Neural progenitor cell (in vitro differentiated cells): ENCODE data around the gene ANKRD22. TPM values are rescaled to one million over a fixed set of nuclear protein-coding genes. Genes with fewer than 3 reads are reported as not detected.

Source experiments
- DNase-seq: peaks from one replicate; pipeline ENCODE4 v3.0.0-alpha.2; 2016; ENCODE audit warnings: low spot score
- H2AFZ ChIP-seq: fragments of 200-600 bp; sonication (generic); replicated peaks from 2 replicates; pipeline ENCODE4 v1.6.1; 2016; ENCODE audit warnings: antibody characterized with exemption
- H3F3A ChIP-seq: fragments of 200-600 bp; sonication (generic); 2 replicates; pipeline ENCODE4 v1.6.1; 2016; ENCODE audit warnings: antibody characterized with exemption, low read depth
- H3K27ac ChIP-seq: fragments of 200-600 bp; sonication (generic); 2 replicates; pipeline ENCODE4 v1.5.1; 2016; ENCODE audit warnings: mild to moderate bottlenecking
- H3K27me3 ChIP-seq: fragments of 200-600 bp; sonication (generic); 2 replicates; pipeline ENCODE4 v1.6.1; 2016; ENCODE audit warnings: mild to moderate bottlenecking, moderate library complexity
- H3K36me3 ChIP-seq: fragments of 200-600 bp; sonication (generic); 2 replicates; pipeline ENCODE4 v1.5.1; 2016
- H3K4me1 ChIP-seq: fragments of 200-600 bp; sonication (generic); 2 replicates; pipeline ENCODE4 v1.6.1; 2016; ENCODE audit warnings: mixed run types
- H3K4me2 ChIP-seq: fragments of 200-600 bp; sonication (generic); 2 replicates; pipeline ENCODE4 v1.6.1; 2016
- H3K4me3 ChIP-seq: fragments of 200-600 bp; sonication (generic); 2 replicates; pipeline ENCODE4 v1.5.1; 2016
- H3K79me2 ChIP-seq: fragments of 200-600 bp; sonication (generic); 2 replicates; pipeline ENCODE4 v1.6.1; 2016; ENCODE audit warnings: low read depth
- H3K9ac ChIP-seq: fragments of 200-600 bp; sonication (generic); 2 replicates; pipeline ENCODE4 v1.6.1; 2016
- H3K9me3 ChIP-seq: fragments of 200-600 bp; sonication (generic); 2 replicates; pipeline ENCODE4 v1.5.1; 2016; ENCODE audit warnings: low read depth
- H4K20me1 ChIP-seq: fragments of 200-600 bp; sonication (generic); 2 replicates; pipeline ENCODE4 v1.6.1; 2016; ENCODE audit warnings: low read depth
- H3K27ac Mint-ChIP-seq: 3 replicates; pipeline ENCODE4 v1.8.0; 2021; ENCODE audit warnings: mixed read lengths
- H3K27me3 Mint-ChIP-seq: 2 replicates; pipeline ENCODE4 v1.8.0; 2022; ENCODE audit warnings: low read depth, mild to moderate bottlenecking, inconsistent platforms, moderate library complexity, mixed read lengths; ENCODE audit not compliant: insufficient read depth
- H3K36me3 Mint-ChIP-seq: 3 replicates; pipeline ENCODE4 v1.8.0; 2021; ENCODE audit warnings: mixed read lengths
- H3K4me1 Mint-ChIP-seq: 3 replicates; pipeline ENCODE4 v1.8.0; 2021; ENCODE audit warnings: mixed read lengths
- H3K4me3 Mint-ChIP-seq: 3 replicates; pipeline ENCODE4 v1.8.0; 2021; ENCODE audit warnings: mild to moderate bottlenecking, moderate library complexity, mixed read lengths
- H3K9me3 Mint-ChIP-seq: 3 replicates; pipeline ENCODE4 v1.8.0; 2020; ENCODE audit warnings: mixed read lengths
- EZH2 ChIP-seq: fragments of 200-600 bp; sonication (generic); IDR thresholded peaks from 2 replicates; pipeline ENCODE4 v1.6.1; 2017; ENCODE audit warnings: antibody characterized with exemption, mild to moderate bottlenecking, moderate library complexity
- EZH2phosphoT487 ChIP-seq: fragments of 200-600 bp; sonication (generic); IDR thresholded peaks from 2 replicates; pipeline ENCODE4 v1.6.1; 2017; ENCODE audit warnings: antibody characterized with exemption
- total RNA-seq: library from RNA; depleted of rRNA; stranded (reverse); fragments of >200 nt; gene quantifications from 2 replicates; pipeline ENCODE4 v1.2.3, GENCODE V29; 2015; ENCODE audit warnings: low replicate concordance
- TF ChIP-seq, protein P1 (sequence below): fragments of 200-600 bp; sonication (generic); IDR thresholded peaks from 2 replicates; pipeline ENCODE4 v1.5.1; 2017; ENCODE audit warnings: antibody characterized with exemption, mild to moderate bottlenecking

Gene ANKRD22
- total RNA-seq, 1 donor from 2014 or later, result not detected

DNA sequence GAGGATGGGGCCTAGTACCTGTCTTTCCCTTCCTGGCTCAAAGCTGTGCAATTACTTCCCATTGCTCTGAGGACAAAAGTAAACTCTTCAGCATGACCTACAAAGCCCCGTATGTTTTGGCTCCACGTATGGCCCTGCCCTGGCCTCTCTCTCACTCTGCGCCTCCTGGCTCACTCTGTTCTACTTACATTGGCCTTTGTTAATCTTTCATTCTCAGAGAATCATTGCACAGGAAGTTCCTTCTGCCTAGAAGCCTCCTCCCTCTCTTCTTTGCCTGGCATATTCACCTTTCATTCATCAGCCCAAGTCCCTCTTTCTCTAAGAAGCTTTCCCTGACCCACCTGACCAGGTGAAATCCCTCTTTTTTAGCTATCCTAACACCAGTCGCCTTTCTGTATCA lies 25.3 kb downstream of the ANKRD22 start:
- Mint-ChIP-seq H3K27ac (no peak overlapping the region), H3K36me3 (no peaks in the 10 kb centered on the region), H3K9me3 (no peaks in the 10 kb centered on the region), H3K27me3 (no peaks in the 10 kb centered on the region), H3K4me1 (no peaks in the 10 kb centered on the region), H3K4me3 (no peak overlapping the region)
- Histone ChIP-seq H3K9ac (no peak overlapping the region), H4K20me1 (no peaks in the 10 kb centered on the region), H3K4me3 (no peak overlapping the region), H3K4me1 (no peaks in the 10 kb centered on the region), H3K9me3 (no peaks in the 10 kb centered on the region), H2AFZ (peak overlapping the region; percentile 74), H3F3A (no peaks in the 10 kb centered on the region), H3K27ac (no peak overlapping the region), H3K4me2 (no peak overlapping the region), H3K27me3 (no peaks in the 10 kb centered on the region), H3K36me3 (no peaks in the 10 kb centered on the region), H3K79me2 (no peaks in the 10 kb centered on the region)
- DNase-seq, result no peak
- TF ChIP-seq, protein P1, sequence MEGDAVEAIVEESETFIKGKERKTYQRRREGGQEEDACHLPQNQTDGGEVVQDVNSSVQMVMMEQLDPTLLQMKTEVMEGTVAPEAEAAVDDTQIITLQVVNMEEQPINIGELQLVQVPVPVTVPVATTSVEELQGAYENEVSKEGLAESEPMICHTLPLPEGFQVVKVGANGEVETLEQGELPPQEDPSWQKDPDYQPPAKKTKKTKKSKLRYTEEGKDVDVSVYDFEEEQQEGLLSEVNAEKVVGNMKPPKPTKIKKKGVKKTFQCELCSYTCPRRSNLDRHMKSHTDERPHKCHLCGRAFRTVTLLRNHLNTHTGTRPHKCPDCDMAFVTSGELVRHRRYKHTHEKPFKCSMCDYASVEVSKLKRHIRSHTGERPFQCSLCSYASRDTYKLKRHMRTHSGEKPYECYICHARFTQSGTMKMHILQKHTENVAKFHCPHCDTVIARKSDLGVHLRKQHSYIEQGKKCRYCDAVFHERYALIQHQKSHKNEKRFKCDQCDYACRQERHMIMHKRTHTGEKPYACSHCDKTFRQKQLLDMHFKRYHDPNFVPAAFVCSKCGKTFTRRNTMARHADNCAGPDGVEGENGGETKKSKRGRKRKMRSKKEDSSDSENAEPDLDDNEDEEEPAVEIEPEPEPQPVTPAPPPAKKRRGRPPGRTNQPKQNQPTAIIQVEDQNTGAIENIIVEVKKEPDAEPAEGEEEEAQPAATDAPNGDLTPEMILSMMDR, result no peak
- TF ChIP-seq EZH2 (no peak), EZH2phosphoT487 (no peak)

DNA sequence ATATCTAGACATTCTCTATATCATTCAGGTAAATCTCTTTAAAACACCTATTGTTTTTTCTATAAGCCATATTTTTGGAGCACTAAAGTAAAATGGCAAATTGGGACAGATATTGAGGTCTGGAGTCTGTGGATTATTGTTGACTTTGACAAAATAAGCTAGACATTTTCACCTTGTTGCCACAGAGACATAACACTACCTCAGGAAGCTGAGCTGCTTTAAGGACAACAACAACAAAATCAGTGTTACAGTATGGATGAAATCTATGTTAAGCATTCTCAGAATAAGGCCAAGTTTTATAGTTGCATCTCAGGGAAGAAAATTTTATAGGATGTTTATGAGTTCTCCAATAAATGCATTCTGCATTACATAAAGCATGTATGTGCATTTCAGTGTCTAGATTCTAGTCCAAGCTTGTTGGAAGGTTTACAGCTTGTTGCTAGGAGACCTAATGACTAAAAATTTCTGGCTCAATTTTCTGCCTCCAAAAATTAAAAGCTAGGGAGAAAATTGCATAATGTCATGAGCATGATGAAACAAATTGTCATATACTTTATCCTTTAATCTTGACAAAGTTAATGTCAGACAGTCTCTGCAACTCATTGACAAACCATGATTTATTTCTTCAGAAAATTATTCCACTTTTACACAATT lies 30.8 kb downstream of the ANKRD22 start:
- Histone ChIP-seq H3K27ac (no peak overlapping the region), H3F3A (no peaks in the 10 kb centered on the region), H2AFZ (no peak overlapping the region), H3K27me3 (no peaks in the 10 kb centered on the region), H3K4me3 (no peak overlapping the region), H3K4me2 (no peak overlapping the region), H4K20me1 (no peaks in the 10 kb centered on the region), H3K36me3 (no peaks in the 10 kb centered on the region), H3K79me2 (no peaks in the 10 kb centered on the region), H3K9ac (no peak overlapping the region), H3K9me3 (no peaks in the 10 kb centered on the region), H3K4me1 (no peaks in the 10 kb centered on the region)
- Mint-ChIP-seq H3K4me3 (no peak overlapping the region), H3K27ac (no peak overlapping the region), H3K9me3 (no peaks in the 10 kb centered on the region), H3K27me3 (no peaks in the 10 kb centered on the region), H3K4me1 (no peaks in the 10 kb centered on the region), H3K36me3 (no peaks in the 10 kb centered on the region)
- DNase-seq, result no peak
- TF ChIP-seq EZH2phosphoT487, result no peak

DNA sequence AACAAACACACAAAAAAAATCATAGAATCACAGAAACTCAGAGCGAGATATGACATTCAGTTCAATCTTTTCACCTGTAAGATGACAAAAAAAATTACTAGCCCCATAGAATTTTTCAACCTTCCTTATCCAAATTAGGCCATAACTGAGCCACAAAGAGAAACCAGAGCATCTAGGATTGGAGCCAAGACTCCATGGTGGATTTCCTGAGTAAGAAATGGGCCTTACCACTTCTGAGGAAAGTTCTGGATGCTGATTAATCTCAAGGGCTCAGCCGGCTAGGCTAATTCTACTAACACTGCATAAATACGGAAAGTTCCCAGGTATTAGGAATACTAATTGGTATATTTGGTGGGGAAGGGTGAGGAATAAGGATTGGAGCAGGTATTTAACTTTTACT lies 32.4 kb downstream of the ANKRD22 start:
- H3K9ac ChIP-seq, result no peak overlapping the region
- Mint-ChIP-seq H3K27ac (no peak overlapping the region), H3K4me1 (no peaks in the 10 kb centered on the region), H3K4me3 (no peak overlapping the region), H3K9me3 (no peaks in the 10 kb centered on the region), H3K27me3 (no peaks in the 10 kb centered on the region), H3K36me3 (no peaks in the 10 kb centered on the region)
- no peaks in the 10 kb centered on the region for H3K4me1 ChIP-seq
- no peaks in the 10 kb centered on the region for H3K79me2 ChIP-seq
- H3K36me3 ChIP-seq, result no peaks in the 10 kb centered on the region
- TF ChIP-seq EZH2 (no peak), EZH2phosphoT487 (no peak)
- TF ChIP-seq, protein P1, result no peak
- no peaks in the 10 kb centered on the region for H3K9me3 ChIP-seq
- H4K20me1 ChIP-seq, result no peaks in the 10 kb centered on the region
- no peak overlapping the region for H3K4me3 ChIP-seq
- H2AFZ ChIP-seq, result no peak overlapping the region
- H3K4me2 ChIP-seq, result no peak overlapping the region
- H3F3A ChIP-seq, result no peaks in the 10 kb centered on the region
- DNase-seq, result no peak
- H3K27ac ChIP-seq, result no peak overlapping the region
- H3K27me3 ChIP-seq, result no peaks in the 10 kb centered on the region

DNA sequence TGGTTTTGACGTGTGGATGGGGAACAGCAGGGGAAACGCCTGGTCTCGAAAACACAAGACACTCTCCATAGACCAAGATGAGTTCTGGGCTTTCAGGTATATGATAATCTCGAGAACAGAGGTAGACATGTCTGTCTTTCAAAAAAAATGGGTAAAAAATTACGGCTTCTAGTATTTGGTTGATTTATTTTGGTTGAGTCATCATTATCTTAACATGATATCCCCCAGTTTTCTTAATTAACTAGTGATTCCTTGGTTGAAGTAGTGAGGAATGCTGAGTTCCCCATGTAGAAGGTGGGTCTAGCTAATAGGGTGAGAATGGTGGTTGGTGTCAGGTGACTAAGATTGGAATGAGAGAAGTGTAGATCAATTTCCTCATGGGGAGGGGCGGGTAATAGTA lies 38.4 kb downstream of the ANKRD22 start:
- Mint-ChIP-seq H3K4me3 (no peak overlapping the region), H3K27ac (no peak overlapping the region), H3K27me3 (peaks cover 2% of the 10 kb centered on the region), H3K36me3 (no peaks in the 10 kb centered on the region), H3K4me1 (no peaks in the 10 kb centered on the region), H3K9me3 (no peaks in the 10 kb centered on the region)
- no peaks in the 10 kb centered on the region for H3K36me3 ChIP-seq
- H3K79me2 ChIP-seq, result no peaks in the 10 kb centered on the region
- no peak overlapping the region for H3K4me2 ChIP-seq
- no peaks in the 10 kb centered on the region for H3K4me1 ChIP-seq
- H3K9ac ChIP-seq, result no peak overlapping the region
- no peak for DNase-seq
- H3K4me3 ChIP-seq, result no peak overlapping the region
- no peaks in the 10 kb centered on the region for H3F3A ChIP-seq
- H3K9me3 ChIP-seq, result no peaks in the 10 kb centered on the region
- peak overlapping the region; percentile 38 for H2AFZ ChIP-seq
- H3K27me3 ChIP-seq, result no peaks in the 10 kb centered on the region
- H3K27ac ChIP-seq, result no peak overlapping the region
- H4K20me1 ChIP-seq, result no peaks in the 10 kb centered on the region
- TF ChIP-seq, protein P1, result no peak
- TF ChIP-seq EZH2phosphoT487 (no peak), EZH2 (no peak)
